ENCODE results near the gene TMEM72.

TMEM72 gene

DNA sequence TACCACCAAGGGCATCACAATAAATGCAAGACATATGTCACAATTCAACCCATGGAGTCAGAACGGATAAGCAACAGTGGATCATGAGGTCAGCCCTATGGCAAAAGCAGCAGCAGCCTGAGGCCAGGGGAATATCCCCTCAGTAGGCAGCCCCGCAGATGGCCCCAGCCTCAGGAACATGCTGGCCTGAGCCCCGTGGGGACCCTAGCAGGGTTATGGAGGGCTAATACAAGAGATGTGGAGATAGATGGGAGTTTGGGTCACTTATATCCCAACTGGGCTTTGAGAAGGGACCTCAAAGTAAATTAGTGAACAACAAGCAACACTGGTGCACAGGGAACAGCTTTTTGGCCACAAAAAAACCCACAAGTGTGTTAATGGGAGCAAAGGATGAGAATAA is 9.1 kb downstream of the TMEM72 start:
- Histone ChIP-seq H3K9ac (ENCODE audit: low read depth, low read length, poor library complexity, severe bottlenecking) (no peak overlapping the region), H3K27me3 (ENCODE audit: insufficient read depth, low read length, poor library complexity, severe bottlenecking) (no peaks in the 10 kb centered on the region), H2AFZ (ENCODE audit: low read length) (no peak overlapping the region), H3K9me2 (replicated peaks; ENCODE audit: low read depth, low read length) (no peaks in the 10 kb centered on the region), H3K4me2 (ENCODE audit: low read depth, low read length, poor library complexity, severe bottlenecking) (no peak overlapping the region), H3F3A (ENCODE audit: low read depth) (no peaks in the 10 kb centered on the region), H4K20me1 (ENCODE audit: insufficient read depth, low read length, poor library complexity, severe bottlenecking) (no peaks in the 10 kb centered on the region), H3K36me3 (ENCODE audit: insufficient read depth, low read length) (no peaks in the 10 kb centered on the region), H3K4me3 (ENCODE audit: low read length, poor library complexity, severe bottlenecking) (no peak overlapping the region), H3K79me2 (ENCODE audit: insufficient read depth, low read length) (no peaks in the 10 kb centered on the region), H3K4me1 (ENCODE audit: insufficient read depth, low read length, poor library complexity, severe bottlenecking) (peaks cover 17% of the 10 kb centered on the region), H3K9me3 (ENCODE audit: insufficient read depth, low read depth, low read length) (peaks cover 7% of the 10 kb centered on the region; the same call in 1 of the 2 replicates)
- TF ChIP-seq EZH2phosphoT487 (IDR thresholded peaks at IDR 0.05; ENCODE audit: borderline replicate concordance), result no peak
- TF ChIP-seq, protein P1, sequence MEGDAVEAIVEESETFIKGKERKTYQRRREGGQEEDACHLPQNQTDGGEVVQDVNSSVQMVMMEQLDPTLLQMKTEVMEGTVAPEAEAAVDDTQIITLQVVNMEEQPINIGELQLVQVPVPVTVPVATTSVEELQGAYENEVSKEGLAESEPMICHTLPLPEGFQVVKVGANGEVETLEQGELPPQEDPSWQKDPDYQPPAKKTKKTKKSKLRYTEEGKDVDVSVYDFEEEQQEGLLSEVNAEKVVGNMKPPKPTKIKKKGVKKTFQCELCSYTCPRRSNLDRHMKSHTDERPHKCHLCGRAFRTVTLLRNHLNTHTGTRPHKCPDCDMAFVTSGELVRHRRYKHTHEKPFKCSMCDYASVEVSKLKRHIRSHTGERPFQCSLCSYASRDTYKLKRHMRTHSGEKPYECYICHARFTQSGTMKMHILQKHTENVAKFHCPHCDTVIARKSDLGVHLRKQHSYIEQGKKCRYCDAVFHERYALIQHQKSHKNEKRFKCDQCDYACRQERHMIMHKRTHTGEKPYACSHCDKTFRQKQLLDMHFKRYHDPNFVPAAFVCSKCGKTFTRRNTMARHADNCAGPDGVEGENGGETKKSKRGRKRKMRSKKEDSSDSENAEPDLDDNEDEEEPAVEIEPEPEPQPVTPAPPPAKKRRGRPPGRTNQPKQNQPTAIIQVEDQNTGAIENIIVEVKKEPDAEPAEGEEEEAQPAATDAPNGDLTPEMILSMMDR (conservative IDR thresholded peaks at IDR 0.05; ENCODE audit: low read length), result no peak

DNA sequence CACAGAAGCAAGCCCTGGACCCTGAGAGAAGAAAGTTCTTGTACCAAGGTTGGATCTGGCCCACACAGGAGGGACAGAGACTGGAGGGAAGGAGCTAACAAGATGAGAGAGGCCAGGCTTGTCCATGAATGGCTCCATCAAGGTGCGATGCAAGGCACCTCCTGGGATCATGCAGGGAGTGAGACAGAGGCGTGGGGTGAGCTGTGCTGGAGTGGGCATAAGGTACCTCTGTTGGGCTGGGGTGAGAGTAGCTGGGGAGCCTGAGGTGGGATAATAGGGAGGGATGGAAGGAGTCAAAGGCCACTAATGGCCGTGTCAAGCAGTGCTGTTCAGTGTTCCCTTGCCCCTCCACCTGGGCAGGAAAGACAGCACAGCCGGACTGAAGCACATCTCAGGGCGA is 9.9 kb downstream of the TMEM72 start:
- H4K20me1 ChIP-seq (ENCODE audit: insufficient read depth, low read length, poor library complexity, severe bottlenecking), result no peaks in the 10 kb centered on the region
- no peaks in the 10 kb centered on the region for H3K79me2 ChIP-seq (ENCODE audit: insufficient read depth, low read length)
- no peak overlapping the region for H3K4me3 ChIP-seq (ENCODE audit: low read length, poor library complexity, severe bottlenecking)
- H3K9me3 ChIP-seq (ENCODE audit: insufficient read depth, low read depth, low read length), result peaks cover 7% of the 10 kb centered on the region; the same call in 1 of the 2 replicates
- H3K4me2 ChIP-seq (ENCODE audit: low read depth, low read length, poor library complexity, severe bottlenecking), result no peak overlapping the region
- no peak overlapping the region for H2AFZ ChIP-seq (ENCODE audit: low read length)
- no peaks in the 10 kb centered on the region for H3K27me3 ChIP-seq (ENCODE audit: insufficient read depth, low read length, poor library complexity, severe bottlenecking)
- no peaks in the 10 kb centered on the region for H3K36me3 ChIP-seq (ENCODE audit: insufficient read depth, low read length)
- H3K4me1 ChIP-seq (ENCODE audit: insufficient read depth, low read length, poor library complexity, severe bottlenecking), result peaks cover 9% of the 10 kb centered on the region
- TF ChIP-seq EZH2phosphoT487 (IDR thresholded peaks at IDR 0.05; ENCODE audit: borderline replicate concordance), result no peak
- TF ChIP-seq, protein P1 (conservative IDR thresholded peaks at IDR 0.05; ENCODE audit: low read length), result no peak
- no peak overlapping the region for H3K9ac ChIP-seq (ENCODE audit: low read depth, low read length, poor library complexity, severe bottlenecking)
- no peaks in the 10 kb centered on the region for H3K9me2 ChIP-seq (replicated peaks; ENCODE audit: low read depth, low read length)
- no peaks in the 10 kb centered on the region for H3F3A ChIP-seq (ENCODE audit: low read depth)

DNA sequence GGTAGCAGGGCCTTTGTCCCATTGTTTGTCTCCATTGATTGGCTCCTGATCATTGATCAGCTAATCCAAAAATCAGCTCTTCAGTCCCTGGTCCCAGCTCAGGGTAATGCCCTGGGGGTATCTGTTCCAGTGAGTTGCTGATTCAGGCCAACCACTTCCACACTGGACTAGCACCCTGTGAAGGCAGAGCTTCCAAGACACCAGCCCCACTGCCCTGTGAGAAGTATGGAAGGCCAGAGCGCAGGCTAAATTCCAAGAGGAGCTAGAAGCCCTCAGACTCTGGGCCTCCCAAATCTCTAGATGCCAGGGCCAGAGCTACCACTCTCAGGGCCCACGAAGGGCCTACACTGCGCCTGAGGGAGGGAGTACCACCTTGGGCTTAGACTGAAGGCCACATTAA is 10.4 kb downstream of the TMEM72 start:
- H3K27me3 ChIP-seq (ENCODE audit: insufficient read depth, low read length, poor library complexity, severe bottlenecking), result no peaks in the 10 kb centered on the region
- H3K9me2 ChIP-seq (replicated peaks; ENCODE audit: low read depth, low read length), result no peaks in the 10 kb centered on the region

More for the DNA sequence above, 10.4 kb downstream of the TMEM72 start:
- Histone ChIP-seq H3K4me2 (ENCODE audit: low read depth, low read length, poor library complexity, severe bottlenecking) (no peak overlapping the region), H3K79me2 (ENCODE audit: insufficient read depth, low read length) (no peaks in the 10 kb centered on the region), H3K4me1 (ENCODE audit: insufficient read depth, low read length, poor library complexity, severe bottlenecking) (peaks cover 6% of the 10 kb centered on the region), H2AFZ (ENCODE audit: low read length) (no peak overlapping the region), H3K36me3 (ENCODE audit: insufficient read depth, low read length) (no peaks in the 10 kb centered on the region), H3K9ac (ENCODE audit: low read depth, low read length, poor library complexity, severe bottlenecking) (no peak overlapping the region), H4K20me1 (ENCODE audit: insufficient read depth, low read length, poor library complexity, severe bottlenecking) (no peaks in the 10 kb centered on the region), H3K4me3 (ENCODE audit: low read length, poor library complexity, severe bottlenecking) (no peak overlapping the region), H3F3A (ENCODE audit: low read depth) (no peaks in the 10 kb centered on the region), H3K9me3 (ENCODE audit: insufficient read depth, low read depth, low read length) (peaks cover 7% of the 10 kb centered on the region; the same call in 1 of the 2 replicates)
- no peak for TF ChIP-seq EZH2phosphoT487 (IDR thresholded peaks at IDR 0.05; ENCODE audit: borderline replicate concordance)
- TF ChIP-seq, protein P1 (conservative IDR thresholded peaks at IDR 0.05; ENCODE audit: low read length), result no peak
